Activated T-cell treated with anti-CD3 and anti-CD28 coated beads for 24 hours (primary cell): ENCODE measurements around the gene AHI1.
"Not testable (repeated sequence)": the region's sequence is repeated elsewhere in the genome, so short reads cannot be mapped to it uniquely, and the experiment has no call there.

Experiments used
- DNase-seq: peaks from one replicate; pipeline ENCODE4 v3.0.0-alpha.2; 2020; ENCODE audit warnings: low read depth

Gene AHI1

DNA sequence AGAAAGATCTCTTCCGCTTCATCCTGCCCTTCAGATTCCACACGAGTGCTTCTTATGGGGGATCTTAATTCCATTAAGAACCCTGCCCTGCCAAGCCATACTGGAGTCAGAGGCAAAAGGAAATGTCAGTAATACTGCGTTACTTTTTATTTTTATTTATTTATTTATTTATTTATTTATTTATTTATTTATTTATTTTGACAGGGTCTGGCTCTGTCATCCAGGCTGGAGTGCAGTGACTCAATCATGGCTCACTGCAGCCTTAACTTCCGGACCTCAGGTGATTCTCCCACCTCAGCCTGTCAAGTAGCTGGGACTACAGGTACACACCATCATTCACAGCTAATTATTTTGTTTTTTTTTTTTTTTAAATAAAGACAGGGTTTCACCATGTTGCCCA is 236.9 kb downstream of the AHI1 start:
- no peak for DNase-seq

GRCh38 chr6:135258970-135259369 is 238.6 kb downstream of the AHI1 start:
- DNase-seq, result no peak

- DNase-seq, result no peak
Measured at GRCh38 chr6:135257631-135258405, 239.7 kb downstream of the AHI1 start.

DNA sequence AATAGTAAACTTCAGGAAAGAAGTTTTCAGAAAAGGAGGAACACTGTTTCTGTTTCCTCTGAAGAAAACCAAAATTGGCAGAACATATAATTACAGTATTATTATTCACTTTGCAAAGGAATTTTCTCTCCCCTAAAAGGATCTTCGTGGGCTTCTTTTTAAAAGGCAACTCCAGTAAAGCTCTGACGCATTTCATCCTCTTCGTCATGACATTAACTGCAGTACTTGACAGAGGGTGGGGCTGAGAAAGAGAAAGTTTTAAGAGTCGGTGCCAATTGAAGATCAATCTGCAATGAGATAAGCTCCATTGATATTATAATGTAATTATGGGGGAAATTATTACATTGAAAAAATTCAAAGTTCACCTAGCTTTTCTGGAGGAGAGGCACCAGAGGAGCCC is 240.7 kb downstream of the AHI1 start:
- no peak for DNase-seq

DNA sequence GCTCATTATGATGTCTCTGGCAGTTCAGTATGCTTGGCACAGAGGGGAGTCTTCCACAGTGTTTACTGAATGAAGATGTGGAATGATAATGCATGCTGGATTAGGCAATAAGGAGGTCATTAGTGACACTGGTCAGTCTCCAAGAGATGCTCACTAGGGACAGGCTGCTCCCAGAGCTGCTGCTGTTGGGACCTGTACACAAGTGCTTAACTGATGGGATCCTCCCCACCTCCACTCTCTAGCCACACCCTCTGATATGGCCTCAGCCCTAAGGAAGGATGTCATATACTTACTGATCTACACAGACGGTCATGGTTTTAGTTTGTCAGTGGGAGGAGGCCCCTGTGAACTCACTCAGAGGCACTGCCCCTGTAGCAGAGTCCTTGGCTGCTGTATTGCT is 243.1 kb downstream of the AHI1 start:
- no peak for DNase-seq

GRCh38 chr6:135251498-135252441 is 245.8 kb downstream of the AHI1 start:
- no peak for DNase-seq

- no peak for DNase-seq
Measured at GRCh38 chr6:135250751-135251497, 246.6 kb downstream of the AHI1 start.

DNA sequence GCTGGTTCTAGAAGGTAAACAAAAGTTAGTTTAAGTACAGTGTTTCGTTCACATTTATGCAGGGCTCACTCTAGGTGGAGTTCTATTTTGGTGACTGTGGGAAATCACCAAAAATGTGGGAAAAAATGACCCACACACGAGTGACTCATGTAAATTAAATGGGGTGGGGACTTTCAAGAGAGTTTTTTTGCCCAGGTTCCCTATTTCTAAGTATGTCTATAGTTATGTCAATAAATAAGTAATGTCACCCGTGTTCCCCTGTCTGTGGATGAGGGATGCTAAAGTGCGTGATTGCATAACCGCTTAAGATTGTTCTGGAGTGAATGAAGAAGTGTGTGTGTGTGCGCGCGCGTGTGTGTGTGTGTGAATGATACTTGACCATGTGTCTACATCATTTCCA is 247.3 kb downstream of the AHI1 start:
- DNase-seq, result no peak

DNA sequence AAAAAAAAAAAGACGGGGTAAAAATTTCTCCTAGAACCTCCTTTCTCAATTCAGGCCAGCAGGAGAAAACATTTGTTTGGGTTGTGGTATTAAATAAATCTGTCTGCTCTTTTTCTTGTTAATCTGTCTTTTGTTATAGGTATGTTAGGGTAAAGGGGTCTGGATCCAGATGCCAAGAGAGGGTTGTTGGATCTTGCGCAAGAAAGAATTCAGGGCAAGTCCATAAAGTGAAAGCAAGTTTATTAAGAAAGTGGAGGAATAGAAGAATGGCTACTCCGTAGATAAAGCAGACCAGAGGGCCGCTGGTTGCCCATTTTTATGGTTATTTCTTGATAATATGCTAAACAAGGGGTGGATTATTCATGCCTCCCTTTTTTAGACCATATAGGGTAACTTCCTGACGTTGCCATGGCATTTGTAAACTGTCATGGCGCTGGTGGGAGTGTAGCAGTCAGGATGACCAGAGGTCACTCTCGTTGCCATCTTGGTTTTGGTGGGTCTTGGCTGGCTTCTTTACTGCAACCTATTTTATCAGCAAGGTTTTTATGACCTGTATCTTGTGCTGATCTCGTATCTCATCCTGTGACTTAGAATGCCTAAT is 251.0 kb downstream of the AHI1 start:
- not testable (repeated sequence) for DNase-seq

DNA sequence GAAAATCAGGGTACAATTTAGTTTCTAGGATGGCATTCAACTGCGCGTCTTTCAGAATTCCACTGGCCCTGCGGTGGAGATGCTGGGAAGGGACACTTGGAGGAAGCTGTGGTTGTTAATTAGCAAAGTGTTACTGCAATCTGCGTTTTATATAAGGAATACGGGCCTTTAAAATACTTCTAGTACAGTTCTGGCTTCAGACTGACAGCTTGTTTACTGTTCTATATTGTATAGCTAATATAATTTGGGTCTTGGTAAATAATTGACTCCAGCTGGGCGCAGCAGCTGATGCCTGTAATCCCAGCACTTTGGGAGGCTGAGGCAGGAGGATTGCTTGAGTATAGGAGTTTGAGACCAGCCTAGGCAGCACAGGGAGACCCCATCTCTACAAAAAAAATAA is 252.7 kb downstream of the AHI1 start:
- no peak for DNase-seq

DNA sequence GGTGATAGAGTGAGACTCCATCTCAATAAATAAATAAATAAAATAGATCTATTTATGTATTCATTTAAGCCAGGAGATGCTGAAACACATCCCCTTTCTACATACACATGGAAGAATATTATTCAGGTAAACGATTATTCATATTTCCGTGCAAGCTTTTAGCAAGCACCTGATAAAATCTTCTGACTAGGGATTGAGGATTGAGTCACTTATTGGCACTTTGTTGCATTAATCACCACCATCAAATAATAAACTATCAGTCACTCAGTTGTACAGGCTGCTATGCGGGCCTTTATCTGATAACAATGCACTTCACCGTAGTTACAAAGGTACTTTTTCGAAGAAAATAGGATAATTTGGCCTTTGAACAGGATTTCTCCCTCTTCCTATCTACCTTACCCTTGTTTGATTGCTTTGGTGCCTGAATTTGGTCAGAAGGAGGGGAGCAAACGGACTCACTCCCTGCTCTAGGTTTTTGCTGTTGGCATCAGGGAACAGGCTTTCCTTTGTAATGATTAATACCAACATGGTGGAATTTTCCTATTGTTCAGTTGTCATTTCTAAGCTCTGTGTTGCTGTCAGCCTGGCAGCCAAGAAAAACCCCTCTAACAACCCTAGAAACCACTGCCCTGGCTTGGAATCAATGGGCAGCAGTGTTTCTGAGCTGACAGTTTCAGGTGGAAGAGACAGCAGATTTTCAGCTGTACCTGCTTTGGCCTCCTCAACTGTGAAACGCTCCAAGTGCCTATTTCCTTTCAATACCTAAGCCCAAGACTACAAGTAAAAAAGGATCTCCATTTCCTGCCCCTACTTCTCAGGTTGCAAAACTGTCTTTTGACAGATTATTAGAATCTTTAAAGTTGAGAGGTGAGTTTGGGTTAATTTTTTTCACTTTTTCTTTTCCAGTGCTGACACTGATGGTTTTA is 253.4 kb downstream of the AHI1 start:
- no peak for DNase-seq

DNA sequence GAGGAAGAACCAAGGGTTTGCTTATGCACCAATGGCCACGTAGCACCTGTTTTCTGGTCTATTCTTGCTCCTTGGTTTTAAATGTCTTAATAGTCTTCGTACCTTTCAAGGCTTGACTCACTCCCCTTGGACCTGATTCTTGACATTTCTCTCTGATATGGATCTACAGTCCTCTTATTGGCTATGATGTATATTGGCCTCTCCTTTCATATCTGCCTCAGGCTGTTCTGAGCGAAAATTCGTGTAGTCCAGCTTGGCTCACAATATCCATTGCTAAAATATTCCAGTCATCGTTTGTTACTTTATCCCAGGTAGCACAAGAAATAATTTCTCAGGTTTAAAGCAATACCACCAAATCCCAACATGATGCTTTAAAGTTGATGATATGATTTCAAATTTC is 256.8 kb downstream of the AHI1 start:
- no peak for DNase-seq

GRCh38 chr6:135236732-135237131 is 260.8 kb downstream of the AHI1 start:
- no peak for DNase-seq

DNA sequence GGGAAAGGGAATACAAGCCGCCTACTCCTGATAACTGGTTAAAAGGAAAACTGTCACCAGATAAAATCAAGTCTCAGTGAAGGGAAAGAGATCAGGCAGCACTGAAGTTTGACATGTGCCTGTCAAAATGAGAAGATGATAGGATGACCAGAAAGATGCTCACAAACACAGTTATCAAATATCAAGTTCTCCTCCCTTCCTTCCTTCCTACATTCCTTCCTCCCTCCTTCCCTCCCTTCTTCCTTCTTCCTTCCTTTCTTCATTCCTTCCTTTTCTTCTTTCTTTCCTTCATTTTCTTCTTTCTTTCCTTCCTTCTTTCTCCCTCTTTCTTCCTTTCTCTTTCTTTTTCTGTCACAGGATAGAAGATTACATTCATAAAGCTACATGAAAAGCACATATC is 261.2 kb downstream of the AHI1 start:
- no peak for DNase-seq

GRCh38 chr6:135235716-135236115 is 261.8 kb downstream of the AHI1 start:
- DNase-seq, result no peak

GRCh38 chr6:135234492-135234780 is 263.1 kb downstream of the AHI1 start:
- no peak for DNase-seq

GRCh38 chr6:135233686-135234491 is 263.7 kb downstream of the AHI1 start:
- no peak for DNase-seq
